ENCODE data around the gene IGFLR1. TPM values are rescaled to one million over a fixed set of nuclear protein-coding genes. Genes with fewer than 3 reads are reported as not detected.
"Not testable (repeated sequence)": the region's sequence is repeated elsewhere in the genome, so short reads cannot be mapped to it uniquely, and the experiment has no call there.

IGFLR1 gene
- total RNA-seq, 1 donor from 2014 or later = 75.2 TPM

- no peak overlapping the region for H3K27ac Mint-ChIP-seq
- no peak for DNase-seq
- no peak overlapping the region for H3K4me3 Mint-ChIP-seq
- H3K27me3 Mint-ChIP-seq = no peaks in the 10 kb centered on the region
- peaks cover 9% of the 10 kb centered on the region for H3K36me3 Mint-ChIP-seq (ENCODE audit: low read depth)
- peaks cover 24% of the 10 kb centered on the region for H3K4me1 Mint-ChIP-seq
- intact Hi-C loops (cut with micrococcal nuclease) = no loop called here
- no peaks in the 10 kb centered on the region for H3K9me3 Mint-ChIP-seq
Measured at GRCh38 chr19:35773020-35773806, 31.0 kb upstream of the IGFLR1 start.

- DNase-seq; H3K9me3 Mint-ChIP-seq; intact Hi-C loops (cut with micrococcal nuclease); H3K27me3 Mint-ChIP-seq; H3K27ac Mint-ChIP-seq; H3K4me3 Mint-ChIP-seq: not testable (repeated sequence)
- Mint-ChIP-seq H3K4me1 (peaks cover 23% of the 10 kb centered on the region), H3K36me3 (ENCODE audit: low read depth) (peaks cover 11% of the 10 kb centered on the region)
Measured at GRCh38 chr19:35772362-35772761, 30.1 kb upstream of the IGFLR1 start.

- Mint-ChIP-seq H3K36me3 (ENCODE audit: low read depth) (peaks cover 22% of the 10 kb centered on the region), H3K27ac (no peak overlapping the region), H3K9me3 (no peaks in the 10 kb centered on the region), H3K4me3 (no peak overlapping the region), H3K27me3 (no peaks in the 10 kb centered on the region), H3K4me1 (no peaks in the 10 kb centered on the region)
- intact Hi-C loops (cut with micrococcal nuclease) = no loop called here
- DNase-seq = no peak
Measured at GRCh38 chr19:35768082-35768421, 25.8 kb upstream of the IGFLR1 start.

- intact Hi-C loops (cut with micrococcal nuclease) = no loop called here
- Mint-ChIP-seq H3K9me3 (no peaks in the 10 kb centered on the region), H3K4me1 (no peaks in the 10 kb centered on the region), H3K36me3 (ENCODE audit: low read depth) (peaks cover 22% of the 10 kb centered on the region), H3K27me3 (no peaks in the 10 kb centered on the region), H3K27ac (no peak overlapping the region), H3K4me3 (no peak overlapping the region)
- DNase-seq = no peak
Measured at GRCh38 chr19:35767288-35768081, 25.2 kb upstream of the IGFLR1 start.

GRCh38 chr19:35766571-35767104 is 24.4 kb upstream of the IGFLR1 start:
- Mint-ChIP-seq H3K27ac (no peak overlapping the region), H3K4me3 (no peak overlapping the region), H3K36me3 (ENCODE audit: low read depth) (peaks cover 27% of the 10 kb centered on the region), H3K9me3 (no peaks in the 10 kb centered on the region), H3K4me1 (no peaks in the 10 kb centered on the region), H3K27me3 (no peaks in the 10 kb centered on the region)
- intact Hi-C loops (cut with micrococcal nuclease) = no loop called here
- no peak for DNase-seq

- Mint-ChIP-seq H3K9me3 (no peaks in the 10 kb centered on the region), H3K4me3 (no peak overlapping the region), H3K27me3 (no peaks in the 10 kb centered on the region), H3K36me3 (ENCODE audit: low read depth) (peaks cover 32% of the 10 kb centered on the region), H3K27ac (no peak overlapping the region), H3K4me1 (peaks cover 2% of the 10 kb centered on the region)
- DNase-seq = no peak
- intact Hi-C loops (cut with micrococcal nuclease) = no loop called here
Measured at GRCh38 chr19:35764432-35765315, 22.4 kb upstream of the IGFLR1 start.

GRCh38 chr19:35760711-35761349 is 18.6 kb upstream of the IGFLR1 start:
- no peaks in the 10 kb centered on the region for H3K9me3 Mint-ChIP-seq
- no peak overlapping the region for H3K27ac Mint-ChIP-seq
- DNase-seq = no peak
- intact Hi-C loops (cut with micrococcal nuclease) = no loop called here
- H3K4me3 Mint-ChIP-seq = no peak overlapping the region
- H3K4me1 Mint-ChIP-seq = peaks cover 19% of the 10 kb centered on the region
- H3K36me3 Mint-ChIP-seq (ENCODE audit: low read depth) = peaks cover 31% of the 10 kb centered on the region
- peaks cover 2% of the 10 kb centered on the region for H3K27me3 Mint-ChIP-seq

GRCh38 chr19:35759697-35760096 is 17.4 kb upstream of the IGFLR1 start:
- no peaks in the 10 kb centered on the region for H3K9me3 Mint-ChIP-seq
- no peak for DNase-seq
- peak overlapping the region; percentile 95 for H3K4me3 Mint-ChIP-seq
- peaks cover 32% of the 10 kb centered on the region for H3K36me3 Mint-ChIP-seq (ENCODE audit: low read depth)
- intact Hi-C loops (cut with micrococcal nuclease) = loop anchor here (5.0 kb wide), 2 partner anchors 67 to 143 kb away; partner anchors contain the start of genes HCST and NFKBID
- peaks cover 2% of the 10 kb centered on the region for H3K27me3 Mint-ChIP-seq
- H3K27ac Mint-ChIP-seq = no peak overlapping the region
- peaks cover 25% of the 10 kb centered on the region for H3K4me1 Mint-ChIP-seq

GRCh38 chr19:35757749-35758608 is 15.7 kb upstream of the IGFLR1 start, which contains the start of gene PROSER3:
Gene PROSER3 (plus strand): TSS chr19:35758176. CDS start chr19:35758216, 40 bp downstream.
- peak within 1 kb of the TSS; percentile 95 for H3K4me3 Mint-ChIP-seq
- peaks cover 2% of the 10 kb centered on the region for H3K27me3 Mint-ChIP-seq
- peak; percentile 100 for DNase-seq
- intact Hi-C loops (cut with micrococcal nuclease) = loop anchor here (1.0 to 5.0 kb wide), 5 partner anchors 10 to 144 kb away; partner anchors contain the start of genes ARHGAP33, HCST, LIN37 and NFKBID
- H3K4me1 Mint-ChIP-seq = peaks cover 25% of the 10 kb centered on the region
- H3K27ac Mint-ChIP-seq = peak within 1 kb of the TSS; percentile 98
- H3K36me3 Mint-ChIP-seq (ENCODE audit: low read depth) = peaks cover 34% of the 10 kb centered on the region
- no peaks in the 10 kb centered on the region for H3K9me3 Mint-ChIP-seq

GRCh38 chr19:35757231-35757748 is 15.0 kb upstream of the IGFLR1 start:
- Mint-ChIP-seq H3K9me3 (no peaks in the 10 kb centered on the region), H3K4me3 (peak overlapping the region; percentile 95), H3K27me3 (peaks cover 2% of the 10 kb centered on the region), H3K36me3 (ENCODE audit: low read depth) (peaks cover 34% of the 10 kb centered on the region), H3K4me1 (peaks cover 25% of the 10 kb centered on the region), H3K27ac (peak overlapping the region; percentile 98)
- intact Hi-C loops (cut with micrococcal nuclease) = loop anchor here (5.0 kb wide), 2 partner anchors 65 to 145 kb away; partner anchors contain the start of genes HCST and NFKBID
- DNase-seq = peak; percentile 77

GRCh38 chr19:35756377-35757230 is 14.4 kb upstream of the IGFLR1 start, which contains the start of gene HSPB6:
Gene HSPB6 (minus strand): TSS chr19:35757029. CDS start chr19:35757008, 21 bp downstream.
- peak within 1 kb of the TSS; percentile 98 for H3K27ac Mint-ChIP-seq
- H3K4me1 Mint-ChIP-seq = peaks cover 25% of the 10 kb centered on the region
- intact Hi-C loops (cut with micrococcal nuclease) = loop anchor here (5.0 kb wide), 2 partner anchors 64 to 146 kb away; partner anchors contain the start of genes HCST and NFKBID
- H3K4me3 Mint-ChIP-seq = peak within 1 kb of the TSS; percentile 95
- H3K9me3 Mint-ChIP-seq = no peaks in the 10 kb centered on the region
- H3K27me3 Mint-ChIP-seq = peaks cover 2% of the 10 kb centered on the region
- DNase-seq = peak; percentile 60
- peaks cover 29% of the 10 kb centered on the region for H3K36me3 Mint-ChIP-seq (ENCODE audit: low read depth)
